HepG2 (cell line): ENCODE data around the gene TOR4A. TPM values are rescaled to one million over a fixed set of nuclear protein-coding genes. Genes with fewer than 3 reads are reported as not detected.

ENCODE experiments used
- ATF3 ChIP-seq: sonication (generic); formaldehyde crosslinking; IDR thresholded peaks from 2 replicates; pipeline ENCODE4 v1.4.0; 2020; ENCODE audit warnings: missing genetic modification reagents
- CCDC6 ChIP-seq: sonication (generic); formaldehyde crosslinking; IDR thresholded peaks from 2 replicates; pipeline ENCODE4 v1.8.1; 2022; ENCODE audit warnings: mild to moderate bottlenecking, missing genetic modification reagents, moderate library complexity
- EEA1 ChIP-seq: sonication (generic); formaldehyde crosslinking; IDR thresholded peaks from 2 replicates; pipeline ENCODE4 v1.5.1; 2020; ENCODE audit warnings: mild to moderate bottlenecking, missing genetic modification reagents, borderline replicate concordance
- IRF1 ChIP-seq: sonication (generic); formaldehyde crosslinking; IDR thresholded peaks from 2 replicates; pipeline ENCODE4 v1.4.0; 2020; ENCODE audit warnings: low read depth, mild to moderate bottlenecking, missing genetic modification reagents
- JUN ChIP-seq: sonication (generic); formaldehyde crosslinking; IDR thresholded peaks from 2 replicates; pipeline ENCODE4 v1.4.0; 2020; ENCODE audit warnings: mild to moderate bottlenecking, missing genetic modification reagents
- KAT7 ChIP-seq: IDR thresholded peaks from 2 replicates; pipeline ENCODE4 v1.6.1; 2018; ENCODE audit warnings: borderline replicate concordance, missing compliant biosample characterization
- NFYC ChIP-seq: IDR thresholded peaks from 2 replicates; pipeline ENCODE4 v1.6.1; 2016; ENCODE audit warnings: missing genetic modification reagents, missing compliant biosample characterization
- NR2F1 ChIP-seq, 2 experiments: fragments of 450-650 bp in 1 of 2; formaldehyde crosslinking in 1 of 2; IDR thresholded peaks; 2 replicates each; pipeline versions ENCODE4 v1.5.0 to v1.6.1; 2016 to 2020; ENCODE audit warnings: mild to moderate bottlenecking in 1 of 2, missing compliant biosample characterization in 1 of 2, missing genetic modification reagents in 1 of 2, moderate library complexity in 1 of 2
- SATB2 ChIP-seq: sonication (generic); formaldehyde crosslinking; IDR thresholded peaks from 2 replicates; pipeline ENCODE4 v1.5.0; 2020; ENCODE audit warnings: missing genetic modification reagents
- SIN3A ChIP-seq: IDR thresholded peaks from 2 replicates; pipeline ENCODE4 v1.6.1; 2011; ENCODE audit warnings: low read depth, mild to moderate bottlenecking, control low read depth, low read length, borderline replicate concordance
- TRIM22 ChIP-seq: fragments of 450-650 bp; IDR thresholded peaks from 2 replicates; pipeline ENCODE4 v1.6.1; 2017
- ZBTB38 ChIP-seq: sonication (generic); formaldehyde crosslinking; IDR thresholded peaks from 2 replicates; pipeline ENCODE4 v1.5.1; 2020; ENCODE audit warnings: mild to moderate bottlenecking, missing genetic modification reagents
- ZFP91 ChIP-seq: sonication (generic); formaldehyde crosslinking; IDR thresholded peaks from 2 replicates; pipeline ENCODE4 v1.9.0; 2022; ENCODE audit warnings: missing genetic modification reagents, mild to moderate bottlenecking, borderline replicate concordance
- ZMYM4 ChIP-seq: sonication (generic); formaldehyde crosslinking; IDR thresholded peaks from 2 replicates; pipeline ENCODE4 v1.8.1; 2023; ENCODE audit warnings: mild to moderate bottlenecking, missing genetic modification reagents
- ZNF17 ChIP-seq: sonication (generic); formaldehyde crosslinking; IDR thresholded peaks from 2 replicates; pipeline ENCODE4 v1.5.0; 2020; ENCODE audit warnings: mild to moderate bottlenecking, missing genetic modification reagents
- ZNF281 ChIP-seq: sonication (generic); formaldehyde crosslinking; IDR thresholded peaks from 2 replicates; pipeline ENCODE4 v1.4.0; 2020; ENCODE audit warnings: missing genetic modification reagents, borderline replicate concordance
- ZNF292 ChIP-seq: sonication (generic); formaldehyde crosslinking; IDR thresholded peaks from 2 replicates; pipeline ENCODE4 v1.8.1; 2022; ENCODE audit warnings: mild to moderate bottlenecking, low read depth, missing genetic modification reagents, borderline replicate concordance
- ZNF776 ChIP-seq: sonication (generic); formaldehyde crosslinking; IDR thresholded peaks from 2 replicates; pipeline ENCODE4 v1.4.0; 2020; ENCODE audit warnings: mild to moderate bottlenecking, missing genetic modification reagents
- ZNF781 ChIP-seq: sonication (generic); formaldehyde crosslinking; IDR thresholded peaks from 2 replicates; pipeline ENCODE4 v1.5.1; 2020; ENCODE audit warnings: borderline replicate concordance, mild to moderate bottlenecking, missing genetic modification reagents; ENCODE audit errors: not compliant biosample characterization
- ZNF816 ChIP-seq: sonication (generic); formaldehyde crosslinking; IDR thresholded peaks from 2 replicates; pipeline ENCODE4 v1.8.0; 2022; ENCODE audit warnings: missing genetic modification reagents, mild to moderate bottlenecking, borderline replicate concordance
- polyA plus RNA-seq, 8 experiments: library from polyadenylated mRNA; depleted of rRNA in 3 of 8; stranded (reverse) in 7 of 8; unstranded in 1 of 8; fragments of >200 nt; fragmentation: Illumina TruSeq in 4 of 8; extraction: Trizol in 4 of 8; gene quantifications; 2 replicates each; pipeline versions ENCODE4 v1.2.1 to v1.2.3, GENCODE V29; 2011 to 2016; ENCODE audit warnings: low read depth in 4 of 8, missing spikeins in 1 of 8, mixed read lengths in 1 of 8; ENCODE audit not compliant: insufficient read depth in 1 of 8
- total RNA-seq, 5 experiments: library from RNA; depleted of rRNA; stranded (reverse); fragments of >200 nt; fragmentation: Illumina TruSeq; extraction: Trizol; gene quantifications; 2 replicates each; pipeline ENCODE4 v1.2.3, GENCODE V29; 2016; ENCODE audit warnings: low read depth in 1 of 5

Gene TOR4A
- total and polyA plus RNA-seq, 2 of the 13 experiments (the other 11 are each of a cell fraction or from before 2014, with no cell fraction given), result 11.1 to 14.2 TPM

GRCh38 chr9:137254624-137255447, 22.7 kb upstream of the TOR4A start, which contains the start of gene NELFB (continued):
- TF ChIP-seq ZFP91 (CRISPR knock-in tag) (peak; percentile 15), ATF3 (CRISPR knock-in tag) (no peak), SATB2 (0 out of 2 replicates have a peak, but pooled peaks have one; percentile 54), ZNF781 (CRISPR knock-in tag) (peak; percentile 28), NFYC (CRISPR knock-in tag) (no peak), IRF1 (CRISPR knock-in tag) (no peak), ZMYM4 (peak; percentile 29; the same call in 1 of the 2 replicates), SIN3A (peak; percentile 70; the same call in 1 of the 2 replicates), NR2F1 (CRISPR knock-in tag; IDR thresholded peaks at IDR 0.05) (no peak), ZNF281 (no peak), ZBTB38 (no peak), TRIM22 (no peak), ZNF292 (CRISPR knock-in tag) (no peak), CCDC6 (CRISPR knock-in tag) (peak; percentile 69; the same call in 1 of the 2 replicates), KAT7 (no peak; the same call in 1 of the 2 replicates), EEA1 (no peak), ZNF776 (CRISPR knock-in tag) (peak; percentile 69; the same call in 1 of the 2 replicates), ZNF816 (no peak), JUN (CRISPR knock-in tag) (no peak), ZNF17 (no peak)
